ENCODE measurements around the gene IL16.

DNA sequence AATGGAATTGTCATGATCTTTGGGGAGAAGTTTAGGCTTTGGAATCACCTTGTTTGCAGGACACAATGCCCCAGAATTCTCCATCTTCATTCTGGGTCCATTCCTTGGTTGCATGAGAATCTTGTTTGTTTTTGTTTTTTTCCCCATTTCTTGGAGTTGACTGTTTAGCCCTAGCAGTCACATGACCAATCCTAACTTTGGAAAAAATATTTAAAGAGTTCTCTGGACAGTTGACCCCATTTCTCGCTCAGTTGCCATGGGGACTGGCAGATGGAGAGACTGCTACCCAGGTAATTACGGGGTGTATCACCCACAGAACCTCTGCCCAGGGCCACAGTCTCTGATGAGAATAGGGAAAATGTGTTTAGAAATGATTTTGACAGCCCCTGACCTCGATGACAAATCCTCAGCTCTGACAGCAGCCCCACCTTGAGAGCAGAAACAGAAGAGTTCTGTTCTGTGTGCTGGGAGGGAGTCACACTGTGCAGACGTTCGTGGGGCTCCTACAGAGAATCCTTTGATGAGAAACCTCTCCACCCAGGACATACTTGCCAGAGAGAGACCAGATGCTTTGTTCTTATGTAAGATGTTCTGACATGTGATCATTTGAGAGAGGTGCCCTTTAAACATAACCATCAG, 57.7 kb downstream of the IL16 start:
- TF ChIP-seq, protein P1, sequence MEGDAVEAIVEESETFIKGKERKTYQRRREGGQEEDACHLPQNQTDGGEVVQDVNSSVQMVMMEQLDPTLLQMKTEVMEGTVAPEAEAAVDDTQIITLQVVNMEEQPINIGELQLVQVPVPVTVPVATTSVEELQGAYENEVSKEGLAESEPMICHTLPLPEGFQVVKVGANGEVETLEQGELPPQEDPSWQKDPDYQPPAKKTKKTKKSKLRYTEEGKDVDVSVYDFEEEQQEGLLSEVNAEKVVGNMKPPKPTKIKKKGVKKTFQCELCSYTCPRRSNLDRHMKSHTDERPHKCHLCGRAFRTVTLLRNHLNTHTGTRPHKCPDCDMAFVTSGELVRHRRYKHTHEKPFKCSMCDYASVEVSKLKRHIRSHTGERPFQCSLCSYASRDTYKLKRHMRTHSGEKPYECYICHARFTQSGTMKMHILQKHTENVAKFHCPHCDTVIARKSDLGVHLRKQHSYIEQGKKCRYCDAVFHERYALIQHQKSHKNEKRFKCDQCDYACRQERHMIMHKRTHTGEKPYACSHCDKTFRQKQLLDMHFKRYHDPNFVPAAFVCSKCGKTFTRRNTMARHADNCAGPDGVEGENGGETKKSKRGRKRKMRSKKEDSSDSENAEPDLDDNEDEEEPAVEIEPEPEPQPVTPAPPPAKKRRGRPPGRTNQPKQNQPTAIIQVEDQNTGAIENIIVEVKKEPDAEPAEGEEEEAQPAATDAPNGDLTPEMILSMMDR (IDR thresholded peaks at IDR 0.05) = no peak
- TF ChIP-seq POLR2A (IDR thresholded peaks at IDR 0.05) = no peak
